Stimulated activated CD8-positive, alpha-beta memory T cell treated with anti-CD3 and anti-CD28 coated beads, Interleukin-7, amount 100 ng/mL, for 1 hour (primary cell): ENCODE data around the gene CDK4.
"Not testable (repeated sequence)": the region's sequence is repeated elsewhere in the genome, so short reads cannot be mapped to it uniquely, and the experiment has no call there.

ENCODE experiments used
- DNase-seq, 2 donors: peaks; one replicate each; pipeline ENCODE4 v3.0.0-alpha.2; 2020; ENCODE audit warnings: low read depth in 2 of 2

Gene CDK4

DNA sequence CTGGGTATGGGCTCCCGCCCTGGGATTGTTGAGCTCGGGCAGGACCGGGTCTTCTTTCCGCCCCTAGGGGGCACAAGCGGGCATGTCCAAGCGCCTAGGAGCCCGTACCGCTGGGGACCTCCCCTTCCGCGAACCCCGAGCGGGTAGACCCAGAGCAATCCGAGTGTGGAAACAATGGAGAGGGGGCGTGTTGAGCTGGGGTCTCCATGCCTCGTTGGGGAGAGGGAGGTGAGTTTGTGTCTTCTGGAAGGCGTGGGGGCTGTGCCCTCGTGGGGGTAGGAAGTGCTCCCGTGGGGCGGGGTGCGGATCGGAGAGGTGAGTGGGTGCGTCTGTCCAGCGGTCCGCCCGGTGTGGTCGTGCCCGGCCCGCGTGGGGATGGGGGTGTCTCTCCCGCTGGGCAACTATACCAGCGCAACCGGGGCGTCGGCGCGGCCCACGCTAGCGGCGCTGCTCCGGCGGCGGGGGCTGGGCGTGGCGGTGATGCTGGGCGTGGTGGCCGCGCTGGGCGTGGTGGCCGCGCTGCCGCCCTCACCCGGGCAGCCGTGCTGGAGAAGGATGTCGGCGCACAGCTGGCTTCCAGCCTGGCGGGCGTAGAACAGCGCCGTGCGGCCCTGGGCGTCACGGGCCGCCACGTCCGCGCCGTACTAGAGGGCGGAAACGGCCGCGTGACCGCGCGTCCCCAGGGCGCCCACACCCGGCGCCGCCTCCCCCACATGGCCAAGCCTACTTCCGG lies 25.8 kb downstream of the CDK4 start:
- DNase-seq: no peak

GRCh38 chr12:57725851-57726150 lies 26.3 kb downstream of the CDK4 start:
- no peak for DNase-seq

- DNase-seq: no peak
Measured at GRCh38 chr12:57724936-57725740, 27.0 kb downstream of the CDK4 start.

DNA sequence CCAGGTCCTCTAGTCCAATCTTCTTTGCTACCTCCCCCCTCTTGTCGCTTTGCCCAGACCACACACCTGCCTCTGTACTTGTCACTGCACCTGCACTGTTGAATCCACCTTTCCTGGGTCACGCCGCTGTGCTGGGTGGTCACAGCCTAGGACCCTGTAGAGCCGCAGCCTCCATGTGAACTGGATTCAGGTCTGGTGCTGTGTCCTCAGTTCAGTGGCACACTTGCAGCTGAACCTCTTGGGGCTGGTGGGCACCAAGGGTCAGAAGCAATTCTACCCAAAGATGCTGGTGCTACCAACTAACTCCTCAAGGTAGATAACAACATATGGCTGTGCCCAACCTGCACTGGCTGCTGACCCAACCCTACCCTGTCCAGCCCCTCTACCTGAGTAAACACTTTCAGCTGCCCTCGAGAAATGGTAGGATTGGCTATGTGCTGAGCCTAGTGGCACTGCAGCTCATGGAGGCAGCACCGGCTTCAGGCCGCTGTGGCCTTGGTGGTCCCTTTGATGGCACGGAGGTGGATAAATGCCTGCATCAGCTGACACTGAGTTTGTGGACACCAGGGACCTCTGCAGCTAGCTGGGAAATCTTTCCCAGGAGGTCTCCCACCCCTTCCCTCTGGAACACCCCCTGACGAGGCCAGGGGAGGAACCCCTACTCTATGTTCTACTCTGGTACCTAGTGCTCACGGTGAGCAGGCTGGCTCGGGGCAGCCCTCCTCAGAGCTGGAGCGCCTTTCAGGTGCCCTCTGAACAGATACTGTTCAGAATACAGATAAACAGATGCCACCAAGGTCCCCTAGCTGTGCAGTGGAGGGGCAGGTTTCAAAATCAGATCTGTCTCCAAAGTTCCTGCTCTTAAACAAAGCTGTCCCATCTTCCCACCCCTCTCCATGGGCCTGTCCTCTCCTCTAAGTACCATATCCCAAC lies 27.8 kb downstream of the CDK4 start:
- no peak for DNase-seq

DNA sequence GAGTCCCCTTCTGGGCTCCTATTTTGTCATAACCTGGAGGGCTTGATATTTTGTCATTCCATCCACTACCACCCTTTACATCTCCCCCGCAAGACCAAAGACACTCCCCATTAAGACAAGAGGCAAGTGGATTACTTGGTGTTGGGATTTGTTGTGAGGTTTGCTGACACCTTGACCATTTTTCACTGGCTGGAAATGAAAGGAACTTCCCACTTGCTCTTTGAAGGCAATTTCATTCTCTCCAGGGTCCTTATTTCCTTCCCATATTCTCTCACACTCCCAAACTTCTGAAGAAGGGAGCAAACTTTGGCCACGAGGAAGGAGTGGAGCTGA lies 28.5 kb downstream of the CDK4 start:
- no peak for DNase-seq

DNA sequence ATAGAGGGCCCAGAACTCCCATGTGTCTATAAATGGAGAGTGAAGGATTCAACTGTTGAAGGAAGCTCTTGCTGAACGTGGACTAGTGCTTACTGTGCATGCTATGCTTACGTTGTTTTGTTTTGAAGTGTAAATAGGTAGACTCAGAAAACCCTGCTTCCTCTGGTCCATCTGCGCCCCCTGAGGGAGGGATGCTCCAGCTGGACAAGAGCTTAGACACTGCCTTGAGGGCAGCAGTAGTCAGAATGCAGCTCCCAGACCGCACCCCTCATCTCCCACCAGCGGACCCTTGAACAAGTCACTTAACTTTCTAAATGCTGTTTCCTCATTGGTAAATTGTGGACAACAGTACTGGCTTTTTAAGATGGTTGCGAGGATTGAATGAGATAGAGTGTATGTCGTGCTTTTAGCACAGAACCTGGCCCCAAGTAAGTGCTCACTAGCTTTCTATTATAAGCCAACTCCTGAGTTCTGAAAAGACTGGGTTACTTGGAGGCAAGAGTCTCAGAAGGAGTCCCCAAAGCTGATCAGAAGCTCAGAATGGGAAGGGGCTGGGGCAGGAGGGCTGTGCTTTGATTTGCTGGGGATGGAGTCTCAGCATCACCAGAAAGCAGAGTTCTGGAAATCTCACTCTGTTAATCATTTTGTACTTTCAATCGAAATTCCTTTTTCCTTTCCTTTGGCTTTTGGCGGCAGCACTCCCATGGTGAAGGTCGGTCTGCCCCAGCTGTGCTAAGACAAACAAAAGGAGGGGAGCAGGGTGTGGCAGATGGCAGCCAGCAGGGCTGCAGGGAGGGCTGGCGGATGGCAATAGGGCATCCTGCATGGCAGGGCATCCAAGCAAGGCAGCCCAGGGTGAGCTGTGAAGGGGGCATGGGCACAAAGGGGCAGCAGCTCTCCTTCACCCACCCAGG lies 29.1 kb downstream of the CDK4 start:
- DNase-seq: no peak

GRCh38 chr12:57721846-57722608 lies 30.1 kb downstream of the CDK4 start:
- DNase-seq: not testable (repeated sequence)

DNA sequence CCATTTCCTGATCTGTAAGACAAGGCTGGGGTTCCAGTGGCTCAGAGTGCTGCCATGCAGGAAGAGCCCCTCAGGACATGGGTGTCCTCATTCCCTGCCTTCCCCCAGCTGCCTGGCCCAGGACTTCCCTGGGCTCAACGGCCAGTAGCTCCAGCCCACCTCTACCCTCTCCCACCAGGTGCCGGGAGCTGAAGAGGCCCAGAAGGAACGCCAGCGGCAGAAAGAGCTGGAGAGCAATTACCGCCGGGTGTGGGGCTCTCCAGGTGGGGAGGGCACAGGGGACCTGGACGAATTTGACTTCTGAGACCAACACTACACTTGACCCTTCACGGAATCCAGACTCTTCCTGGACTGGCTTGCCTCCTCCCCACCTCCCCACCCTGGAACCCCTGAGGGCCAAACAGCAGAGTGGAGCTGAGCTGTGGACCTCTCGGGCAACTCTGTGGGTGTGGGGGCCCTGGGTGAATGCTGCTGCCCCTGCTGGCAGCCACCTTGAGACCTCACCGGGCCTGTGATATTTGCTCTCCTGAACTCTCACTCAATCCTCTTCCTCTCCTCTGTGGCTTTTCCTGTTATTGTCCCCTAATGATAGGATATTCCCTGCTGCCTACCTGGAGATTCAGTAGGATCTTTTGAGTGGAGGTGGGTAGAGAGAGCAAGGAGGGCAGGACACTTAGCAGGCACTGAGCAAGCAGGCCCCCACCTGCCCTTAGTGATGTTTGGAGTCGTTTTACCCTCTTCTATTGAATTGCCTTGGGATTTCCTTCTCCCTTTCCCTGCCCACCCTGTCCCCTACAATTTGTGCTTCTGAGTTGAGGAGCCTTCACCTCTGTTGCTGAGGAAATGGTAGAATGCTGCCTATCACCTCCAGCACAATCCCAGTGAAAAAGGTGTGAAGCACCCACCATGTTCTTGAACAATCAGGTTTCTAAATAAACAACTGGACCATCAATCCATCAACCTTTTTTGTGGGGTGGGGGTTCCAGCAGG lies 31.2 kb downstream of the CDK4 start:
- no peak for DNase-seq

- no peak for DNase-seq
Measured at GRCh38 chr12:57719777-57720605, 32.1 kb downstream of the CDK4 start.

GRCh38 chr12:57718641-57719528 lies 33.2 kb downstream of the CDK4 start:
- DNase-seq: no peak

DNA sequence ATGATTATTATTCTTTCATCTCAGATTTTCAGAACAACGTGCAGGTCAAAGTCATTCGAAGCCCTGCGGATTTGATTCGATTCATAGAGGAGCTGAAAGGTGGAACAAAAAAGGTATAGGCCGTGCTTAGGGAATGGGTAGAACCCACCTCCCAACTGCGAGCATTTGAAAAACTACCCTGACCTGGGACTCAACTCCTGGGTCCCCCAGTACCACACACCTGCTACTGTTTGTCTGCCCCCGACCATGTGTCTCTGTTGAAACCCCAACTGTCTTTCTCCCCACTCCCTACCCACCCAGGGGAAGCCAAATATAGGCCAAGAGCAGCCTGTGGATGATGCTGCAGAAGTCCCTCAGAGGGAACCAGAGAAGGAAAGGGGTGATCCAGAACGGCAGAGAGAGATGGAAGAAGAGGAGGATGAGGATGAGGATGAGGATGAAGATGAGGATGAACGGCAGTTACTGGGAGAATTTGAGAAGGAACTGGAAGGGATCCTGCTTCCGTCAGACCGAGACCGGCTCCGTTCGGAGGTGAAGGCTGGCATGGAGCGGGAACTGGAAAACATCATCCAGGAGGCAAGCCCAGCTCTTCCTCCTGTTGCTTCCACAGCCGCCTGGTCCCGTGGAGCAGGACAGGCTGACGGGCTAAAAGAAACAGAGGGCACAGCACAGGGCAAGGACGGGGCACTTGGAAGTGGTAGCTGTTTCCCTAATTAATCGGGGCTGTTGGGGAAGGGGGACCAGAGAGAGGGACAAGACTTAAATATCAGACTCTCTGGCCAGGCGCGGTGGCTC lies 34.1 kb downstream of the CDK4 start:
- DNase-seq: no peak

DNA sequence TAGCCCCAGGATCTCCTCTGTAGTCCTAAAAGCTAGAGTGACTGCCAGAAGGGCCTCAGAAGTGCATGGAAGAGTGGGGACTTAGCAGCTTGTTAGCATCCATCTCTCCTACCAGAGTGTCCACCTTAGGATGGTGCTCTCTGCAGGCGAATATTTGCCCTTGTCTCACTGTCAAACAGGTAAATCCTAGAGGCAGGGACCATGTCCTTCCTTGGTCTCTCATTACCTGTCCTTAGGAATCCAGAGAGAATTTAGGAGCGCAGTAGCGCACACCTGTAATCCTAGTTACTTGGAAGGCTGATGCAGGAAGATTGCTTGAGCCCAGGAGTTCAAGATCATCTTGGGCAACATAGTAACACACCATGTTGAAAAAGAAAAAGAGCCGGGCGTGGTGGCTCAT lies 35.0 kb downstream of the CDK4 start:
- DNase-seq: no peak

DNA sequence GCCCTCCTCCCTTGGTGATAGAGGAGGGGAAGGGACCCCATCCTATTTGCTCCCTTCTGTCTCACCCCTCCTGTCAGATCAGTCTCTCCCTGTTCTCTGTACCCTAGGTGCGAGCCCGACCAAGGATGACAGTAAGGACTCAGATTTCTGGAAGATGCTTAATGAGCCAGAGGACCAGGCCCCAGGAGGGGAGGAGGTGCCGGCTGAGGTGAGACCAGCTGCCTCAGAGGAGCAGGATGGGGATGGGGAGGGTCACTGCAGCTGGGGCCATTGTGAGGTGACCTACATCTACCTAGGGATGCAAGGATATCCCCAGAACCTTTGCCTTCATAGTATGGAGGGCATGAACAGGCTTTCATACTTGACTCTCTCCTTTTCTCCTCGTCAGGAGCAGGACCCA lies 35.8 kb downstream of the CDK4 start:
- DNase-seq: no peak

- DNase-seq: no peak
Measured at GRCh38 chr12:57715786-57716185, 36.3 kb downstream of the CDK4 start.

DNA sequence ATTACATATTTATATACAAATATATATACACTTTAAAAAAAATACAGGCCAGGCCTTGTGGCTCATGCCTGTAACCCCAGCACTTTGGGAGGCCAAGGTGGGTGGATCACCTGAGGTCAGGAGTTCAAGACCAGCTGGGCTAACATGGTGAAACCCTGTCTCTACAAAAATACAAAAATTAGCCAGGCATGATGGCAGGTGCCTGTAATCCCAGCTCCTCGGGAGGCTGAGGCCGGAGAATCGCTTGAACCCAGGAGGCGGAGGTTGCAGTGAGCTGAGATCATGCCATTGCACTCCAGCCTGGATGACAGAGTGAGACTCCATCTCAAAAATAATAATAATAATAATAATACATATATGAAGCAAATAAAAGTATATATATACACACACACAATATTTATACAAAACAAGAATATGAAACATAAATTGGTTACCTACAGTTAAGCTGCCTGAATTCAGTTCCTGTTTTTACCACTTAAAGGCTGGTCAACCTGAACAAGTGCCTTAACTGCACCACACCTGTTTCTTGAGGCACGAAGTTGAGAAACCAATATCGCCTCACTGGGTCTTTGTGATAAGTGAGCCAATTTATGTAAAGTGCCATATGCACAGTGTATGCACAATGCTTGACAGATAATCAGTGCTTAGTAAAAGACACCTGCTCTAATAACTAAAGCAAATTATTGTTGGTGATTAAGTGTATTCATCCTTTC lies 36.9 kb downstream of the CDK4 start:
- not testable (repeated sequence) for DNase-seq

- DNase-seq: no peak
Measured at GRCh38 chr12:57713209-57713608, 38.9 kb downstream of the CDK4 start.
